Measurements from ENCODE around the gene RNF31. TPM values are rescaled to one million over a fixed set of nuclear protein-coding genes. Genes with fewer than 3 reads are reported as not detected.

Gene RNF31
- total and polyA plus RNA-seq, 2 donors (not counting 3 experiments of a cell fraction or from before 2014, with no cell fraction given), result 32.3 to 69.7 TPM

- ChIA-PET CTCF (interaction anchor here (0.9 to 1.2 kb wide), 4 partner anchors 8 to 111 kb away, joined by 3 to 4 read pairs (median 3); partner anchors contain the start of gene IRF9), POLR2A (interaction anchor here (1.2 to 1.8 kb wide), 2 partner anchors 25 to 27 kb away, joined by 3 read pairs; partner anchors contain the start of gene IRF9)
- H3K4me3 ChIP-seq (replicated peaks in 1 of 3; ENCODE audit: insufficient read depth in 1 of 3, low read depth in 1 of 3, low read length in 3 of 3), result no peak overlapping the region
- dilution Hi-C loops (cut with MboI; ENCODE audit: extremely low pct_ligation_motif_present, low sequenced_read_pairs) (no loop called here), intact Hi-C loops (cut with micrococcal nuclease) (no loop called here)
- H3K79me2 ChIP-seq (ENCODE audit: control insufficient read depth, insufficient read depth, low read length), result peaks cover 5% of the 10 kb centered on the region
- H3K9me1 ChIP-seq (replicated peaks; ENCODE audit: control insufficient read depth, extremely low read depth, insufficient read depth, low read length), result no peaks in the 10 kb centered on the region
- H3K27ac ChIP-seq (ENCODE audit: insufficient read depth, low read depth, low read length), result no peak overlapping the region
- BruUV-seq (replicated peaks), result no TSS peak
- TF ChIP-seq POLR2AphosphoS5 (IDR thresholded peaks at IDR 0.05; ENCODE audit: insufficient read depth, low read depth, low read length), result no peak
- no peak for TF ChIP-seq GATA2 (IDR thresholded peaks at IDR 0.05; ENCODE audit: insufficient read depth, insufficient read length, low read depth, low read length)
- TF ChIP-seq, protein P1, sequence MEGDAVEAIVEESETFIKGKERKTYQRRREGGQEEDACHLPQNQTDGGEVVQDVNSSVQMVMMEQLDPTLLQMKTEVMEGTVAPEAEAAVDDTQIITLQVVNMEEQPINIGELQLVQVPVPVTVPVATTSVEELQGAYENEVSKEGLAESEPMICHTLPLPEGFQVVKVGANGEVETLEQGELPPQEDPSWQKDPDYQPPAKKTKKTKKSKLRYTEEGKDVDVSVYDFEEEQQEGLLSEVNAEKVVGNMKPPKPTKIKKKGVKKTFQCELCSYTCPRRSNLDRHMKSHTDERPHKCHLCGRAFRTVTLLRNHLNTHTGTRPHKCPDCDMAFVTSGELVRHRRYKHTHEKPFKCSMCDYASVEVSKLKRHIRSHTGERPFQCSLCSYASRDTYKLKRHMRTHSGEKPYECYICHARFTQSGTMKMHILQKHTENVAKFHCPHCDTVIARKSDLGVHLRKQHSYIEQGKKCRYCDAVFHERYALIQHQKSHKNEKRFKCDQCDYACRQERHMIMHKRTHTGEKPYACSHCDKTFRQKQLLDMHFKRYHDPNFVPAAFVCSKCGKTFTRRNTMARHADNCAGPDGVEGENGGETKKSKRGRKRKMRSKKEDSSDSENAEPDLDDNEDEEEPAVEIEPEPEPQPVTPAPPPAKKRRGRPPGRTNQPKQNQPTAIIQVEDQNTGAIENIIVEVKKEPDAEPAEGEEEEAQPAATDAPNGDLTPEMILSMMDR (IDR thresholded peaks at IDR 0.05; ENCODE audit: extremely low read depth in 1 of 2, insufficient read depth in 1 of 2, low read depth in 1 of 2, low read length in 2 of 2), result no peak
- no peak for TF ChIP-seq EZH2 (IDR thresholded peaks at IDR 0.05; ENCODE audit: borderline replicate concordance, low read depth, low read length, severe bottlenecking)
- TF ChIP-seq, protein P2, sequence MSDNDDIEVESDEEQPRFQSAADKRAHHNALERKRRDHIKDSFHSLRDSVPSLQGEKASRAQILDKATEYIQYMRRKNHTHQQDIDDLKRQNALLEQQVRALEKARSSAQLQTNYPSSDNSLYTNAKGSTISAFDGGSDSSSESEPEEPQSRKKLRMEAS (IDR thresholded peaks at IDR 0.05; ENCODE audit: insufficient read depth, insufficient read length), result no peak
- no peak for TF ChIP-seq POLR2A (IDR thresholded peaks at IDR 0.05; ENCODE audit: low read depth, low read length)
- no peak for TF ChIP-seq JUN (IDR thresholded peaks at IDR 0.05; ENCODE audit: borderline replicate concordance, insufficient read depth, insufficient read length, low read depth)
- no peak for TF ChIP-seq FOS (IDR thresholded peaks at IDR 0.05; ENCODE audit: borderline replicate concordance, insufficient read depth, low read length)
- no peak for TF ChIP-seq MYC (IDR thresholded peaks at IDR 0.05; ENCODE audit: low read depth, low read length)
- H3K9ac ChIP-seq (replicated peaks; ENCODE audit: extremely low read depth, insufficient read depth, low read length), result no peak overlapping the region
- no peaks in the 10 kb centered on the region for H3K9me3 ChIP-seq (replicated peaks; ENCODE audit: control insufficient read depth, insufficient read depth, low read length)
- no peaks in the 10 kb centered on the region for H3K27me3 ChIP-seq (ENCODE audit: control insufficient read depth in 2 of 2, insufficient read depth in 2 of 2, low read length in 2 of 2)
- peaks cover 0 to 36% of the 10 kb centered on the region in 2 experiments for H3K36me3 ChIP-seq (ENCODE audit: control insufficient read depth in 2 of 2, extremely low read depth in 1 of 2, insufficient read depth in 2 of 2, low read length in 2 of 2)
- H3K4me1 ChIP-seq (ENCODE audit: control insufficient read depth, extremely low read depth, insufficient read depth, low read length), result peaks cover 6% of the 10 kb centered on the region
- no peak overlapping the region for H2AFZ ChIP-seq (ENCODE audit: low read depth, low read length)
- H3K4me2 ChIP-seq (ENCODE audit: insufficient read depth, low read length), result no peak overlapping the region
- DNase-seq (ENCODE audit: low read depth, low spot score), result no peak
- no peaks in the 10 kb centered on the region for H4K20me1 ChIP-seq (replicated peaks; ENCODE audit: control insufficient read depth, extremely low read depth, insufficient read depth, low read length)
- FAIRE-seq, result no peak
These were observed 38.4 kb downstream of the RNF31 start for GRCh38 chr14:24185741-24186140.
